ENCODE measurements around the gene NTNG1.

Gene NTNG1

GRCh38 chr1:107344268-107344760 lies 203.5 kb downstream of the NTNG1 start:
- DNase-seq = no peak

GRCh38 chr1:107344836-107345235 lies 204.0 kb downstream of the NTNG1 start:
- no peak for DNase-seq

GRCh38 chr1:107352850-107353249 lies 212.0 kb downstream of the NTNG1 start:
- DNase-seq = no peak

- DNase-seq = no peak
Observed at GRCh38 chr1:107357376-107357775, 216.5 kb downstream of the NTNG1 start.

DNA sequence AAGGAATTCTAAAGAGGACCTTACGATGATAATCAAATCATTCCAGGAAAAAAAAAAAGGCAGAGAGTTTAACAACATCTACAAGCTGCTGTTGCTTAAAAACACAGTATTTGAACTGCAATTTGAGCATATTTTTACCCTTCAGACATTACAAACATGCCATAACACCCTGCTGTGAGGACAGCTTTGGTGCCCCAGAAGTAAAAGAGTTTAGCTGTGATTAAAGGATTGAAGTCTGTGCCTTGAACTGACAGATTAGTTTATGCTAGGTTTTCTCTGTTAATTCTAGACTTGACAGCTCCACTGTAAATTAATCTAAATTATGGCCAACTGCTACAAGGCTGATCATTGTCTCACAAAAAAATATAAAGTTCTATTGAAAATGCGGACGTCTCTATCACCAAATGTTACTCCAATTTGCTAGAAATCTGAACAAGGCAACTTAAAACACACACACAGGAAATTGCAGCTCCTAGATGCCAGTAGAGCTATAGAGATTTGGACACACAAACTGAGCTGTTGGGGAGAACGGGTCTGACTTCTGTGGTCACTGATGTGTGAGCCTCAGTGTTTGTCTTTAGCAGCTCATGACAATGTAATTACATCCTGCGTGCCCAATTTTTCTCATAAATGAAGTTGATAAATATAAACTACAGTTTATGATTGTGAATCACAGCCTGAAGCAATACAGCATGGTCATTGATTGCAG lies 217.9 kb downstream of the NTNG1 start:
- DNase-seq = no peak

- DNase-seq = no peak
Observed at GRCh38 chr1:107359472-107360241, 218.8 kb downstream of the NTNG1 start.

DNA sequence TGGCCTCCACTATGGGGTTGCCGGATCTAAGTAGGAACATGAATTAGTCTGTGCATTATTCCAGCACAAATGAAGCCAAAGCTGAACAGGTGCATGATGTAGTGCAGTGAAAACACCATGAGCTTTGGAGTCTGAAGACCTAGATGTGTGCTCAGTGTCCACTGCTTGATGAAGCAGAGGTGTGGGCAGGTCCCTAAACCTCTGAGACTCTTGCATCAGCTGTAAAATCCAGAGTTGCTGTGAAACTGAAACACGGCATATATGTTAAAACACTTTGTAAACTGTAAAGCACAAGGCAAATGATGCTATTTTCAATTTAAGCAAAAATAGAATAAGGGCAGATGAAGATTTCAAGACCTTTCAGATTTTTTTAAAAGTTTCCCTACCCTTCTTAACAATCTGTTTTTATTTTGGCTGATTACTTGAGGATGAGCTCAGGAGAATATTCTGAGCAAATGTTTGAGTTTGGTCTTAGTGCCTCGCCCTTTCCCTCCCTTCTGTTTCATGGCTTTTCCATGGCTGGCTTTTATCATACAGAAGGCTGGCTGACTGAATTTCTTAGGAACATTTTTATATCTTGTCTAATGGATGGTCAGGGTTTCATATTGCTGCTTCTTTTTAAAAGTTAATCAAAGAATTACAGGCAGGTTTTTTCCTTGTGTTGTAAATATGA lies 221.8 kb downstream of the NTNG1 start:
- DNase-seq = no peak

DNA sequence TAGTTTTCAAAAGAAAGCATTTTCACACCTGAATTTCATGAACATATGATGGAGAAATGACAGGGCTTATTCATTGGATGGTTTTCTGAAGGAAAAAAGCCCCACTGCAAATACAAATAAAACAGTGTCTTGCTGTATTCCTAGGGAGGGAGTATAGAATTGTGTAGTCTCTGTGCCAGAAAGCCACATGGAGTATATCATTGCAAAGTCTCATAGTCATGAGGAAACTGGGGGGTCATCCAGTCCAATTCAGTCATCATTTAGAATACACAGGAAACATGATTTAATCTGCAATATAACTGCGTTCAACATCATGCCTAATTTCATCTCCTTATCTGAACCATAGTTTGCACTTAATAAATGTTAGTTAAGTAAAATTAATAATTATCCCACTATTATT lies 222.3 kb downstream of the NTNG1 start:
- no peak for DNase-seq

DNA sequence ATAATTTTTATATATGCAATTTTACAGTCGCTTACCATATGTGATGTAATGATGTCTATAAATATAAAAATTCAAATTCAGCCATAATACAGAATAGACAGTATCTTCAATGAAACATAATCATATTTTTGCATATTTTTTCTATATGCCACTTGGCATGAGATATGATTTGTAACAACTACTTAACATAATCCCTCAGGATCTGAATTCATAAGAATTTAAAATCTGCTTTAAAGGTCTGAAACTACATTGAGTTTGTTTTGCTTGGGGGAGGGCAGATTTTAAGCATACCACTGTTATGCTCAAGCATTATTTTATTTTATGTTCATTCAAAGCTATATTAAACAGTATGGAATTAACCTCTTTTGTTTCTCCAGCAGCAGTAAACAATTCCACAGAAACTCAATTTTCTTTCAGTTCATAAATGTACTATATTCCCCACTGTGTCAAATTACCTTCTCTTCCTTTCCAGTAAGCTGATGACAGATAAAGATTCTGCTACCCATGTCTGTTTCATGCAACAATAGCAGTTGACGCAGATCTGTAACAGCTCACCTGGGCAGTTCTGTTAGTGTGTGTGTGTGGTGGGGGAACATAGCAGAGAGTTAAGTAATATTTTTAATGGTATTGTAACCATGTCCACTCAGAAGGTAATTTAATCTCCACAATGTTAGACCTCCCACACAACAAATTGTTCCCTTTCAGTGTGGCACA lies 224.8 kb downstream of the NTNG1 start:
- DNase-seq = no peak

- no peak for DNase-seq
Observed at GRCh38 chr1:107378426-107378825, 237.6 kb downstream of the NTNG1 start.

DNA sequence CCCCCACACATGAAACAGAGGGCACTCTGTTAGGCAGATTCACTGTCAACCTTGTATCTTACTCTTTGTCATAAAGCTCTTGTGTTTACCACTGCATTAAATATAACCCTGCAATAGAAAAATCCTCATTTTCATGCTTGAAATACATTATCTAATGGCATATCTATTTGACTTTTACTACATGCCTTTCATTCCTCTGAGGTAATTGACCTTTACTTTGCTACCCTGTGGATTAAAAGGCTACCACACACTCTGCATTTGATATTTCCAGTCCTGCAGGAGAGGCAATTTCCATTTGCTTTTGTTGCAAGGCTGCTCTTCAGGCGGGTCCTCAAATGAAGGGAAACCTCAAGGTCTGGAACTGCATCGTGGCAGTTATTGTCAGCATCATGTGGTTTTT lies 238.0 kb downstream of the NTNG1 start:
- no peak for DNase-seq

- DNase-seq = no peak
Observed at GRCh38 chr1:107379826-107380225, 239.0 kb downstream of the NTNG1 start.

DNA sequence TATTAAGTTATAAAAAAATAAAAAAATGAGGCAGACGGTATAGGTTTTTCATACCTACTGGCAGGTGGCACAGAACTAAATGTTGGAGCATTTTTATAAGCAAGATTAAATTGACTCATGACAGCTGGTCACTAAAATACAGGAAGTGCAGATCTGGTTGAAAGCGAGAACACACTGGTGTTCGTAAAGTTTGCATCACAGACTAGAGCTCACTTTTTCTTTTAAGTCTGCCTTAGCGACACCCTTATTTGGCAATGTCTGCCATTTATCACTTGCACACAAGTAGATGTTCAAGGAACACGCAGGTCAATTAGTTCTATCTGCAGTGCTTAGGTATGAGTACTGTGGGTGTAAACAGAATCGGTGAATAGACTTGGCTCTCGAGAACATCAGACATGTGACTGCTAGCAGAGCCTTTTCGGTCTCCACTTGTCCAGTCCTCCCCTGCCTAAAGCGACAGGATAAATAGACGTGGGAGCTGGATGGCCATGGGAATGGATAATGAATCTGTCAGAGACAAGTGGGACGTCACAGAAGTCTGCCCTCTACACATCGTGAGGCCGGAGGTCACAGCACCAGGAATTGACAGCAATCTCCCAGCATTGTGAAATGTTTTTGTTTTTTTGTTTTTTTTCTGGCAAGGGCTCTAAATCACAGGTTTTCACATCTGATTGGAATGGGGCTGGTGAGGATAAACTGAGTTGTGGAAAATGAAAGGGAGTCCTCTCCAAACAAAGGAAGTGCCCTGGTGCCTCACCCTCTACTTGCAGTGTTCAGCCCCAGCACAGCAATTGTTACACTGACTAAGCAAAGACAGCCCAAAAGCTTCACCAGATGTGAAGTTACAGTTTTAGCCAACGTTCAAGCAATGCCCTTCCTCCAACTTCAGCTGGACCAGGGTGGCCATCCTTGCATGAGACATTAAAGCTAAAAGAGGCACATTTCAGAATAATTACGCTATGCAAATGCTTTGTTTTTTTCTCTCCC lies 248.9 kb downstream of the NTNG1 start:
- DNase-seq = no peak

- no peak for DNase-seq
Observed at GRCh38 chr1:107394301-107394700, 253.5 kb downstream of the NTNG1 start.

- no peak for DNase-seq
Observed at GRCh38 chr1:107401704-107402103, 260.9 kb downstream of the NTNG1 start.

DNA sequence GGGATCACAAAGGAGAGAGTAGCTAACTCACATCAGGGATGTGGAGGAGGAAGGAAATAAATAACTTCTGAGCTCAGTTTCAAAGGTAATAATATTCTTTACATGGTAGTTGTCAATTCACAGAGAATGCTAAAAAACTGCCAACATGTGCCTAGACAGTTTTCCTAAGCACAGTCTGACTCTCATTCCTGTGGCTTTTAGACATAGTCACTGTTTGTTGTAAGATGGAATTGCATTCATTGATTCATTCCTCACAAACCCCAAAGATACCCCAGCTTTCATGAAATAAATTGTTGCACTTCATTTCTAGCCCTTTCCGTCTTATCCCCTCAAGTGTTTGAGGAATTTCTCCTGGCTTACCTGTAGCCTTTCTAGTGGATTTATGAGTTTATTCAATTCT lies 263.9 kb downstream of the NTNG1 start:
- DNase-seq = no peak

DNA sequence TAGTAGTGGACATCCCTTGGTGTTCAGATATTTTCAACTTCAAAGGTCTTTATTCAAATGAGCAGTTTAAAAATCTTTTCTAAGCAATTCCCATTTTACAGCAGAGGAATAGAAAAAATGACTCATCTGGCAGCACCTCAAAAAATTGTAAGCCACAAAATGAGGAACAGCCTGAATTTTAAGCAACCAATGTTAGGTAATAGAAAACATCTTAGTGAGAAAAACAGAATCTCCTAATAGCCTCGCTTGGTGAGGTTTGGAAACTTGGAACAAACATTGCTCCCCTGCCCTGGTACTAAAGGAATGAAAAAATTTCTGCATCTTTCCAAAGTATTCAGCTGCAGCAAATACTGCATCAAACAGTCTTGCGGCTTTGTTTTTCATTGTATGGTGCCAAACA lies 264.4 kb downstream of the NTNG1 start:
- DNase-seq = no peak

- DNase-seq = no peak
Observed at GRCh38 chr1:107407011-107407410, 266.2 kb downstream of the NTNG1 start.

DNA sequence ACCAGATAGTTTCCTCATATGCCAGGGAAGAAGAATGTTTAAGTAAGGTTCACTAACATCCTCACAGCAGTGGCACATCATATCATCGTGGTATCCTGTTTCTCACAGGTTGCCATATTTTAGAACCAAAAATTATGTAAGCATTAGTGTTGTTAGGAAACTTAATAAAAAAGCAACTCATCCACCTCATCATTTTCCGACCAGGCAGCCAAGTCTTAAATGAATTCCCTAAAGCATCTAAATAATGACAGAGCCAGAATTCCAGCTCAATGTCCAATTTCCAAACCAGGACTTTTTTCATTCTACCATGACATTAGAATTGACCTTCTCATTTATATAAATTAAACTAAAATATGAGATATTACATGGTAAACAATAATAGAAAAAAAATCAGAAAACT lies 272.7 kb downstream of the NTNG1 start:
- DNase-seq = no peak

- no peak for DNase-seq
Observed at GRCh38 chr1:107413951-107414350, 273.1 kb downstream of the NTNG1 start.

- no peak for DNase-seq
Observed at GRCh38 chr1:107414550-107414949, 273.7 kb downstream of the NTNG1 start.

GRCh38 chr1:107415241-107415640 lies 274.4 kb downstream of the NTNG1 start:
- DNase-seq = no peak

Measured in NCI-H1105 treated with DMSO at 0.1 percent for 48 hours (cell line).